Measurements from ENCODE around the gene PTPRU.
"Not testable (repeated sequence)": the region's sequence is repeated elsewhere in the genome, so short reads cannot be mapped to it uniquely, and the experiment has no call there.

PTPRU gene

DNA sequence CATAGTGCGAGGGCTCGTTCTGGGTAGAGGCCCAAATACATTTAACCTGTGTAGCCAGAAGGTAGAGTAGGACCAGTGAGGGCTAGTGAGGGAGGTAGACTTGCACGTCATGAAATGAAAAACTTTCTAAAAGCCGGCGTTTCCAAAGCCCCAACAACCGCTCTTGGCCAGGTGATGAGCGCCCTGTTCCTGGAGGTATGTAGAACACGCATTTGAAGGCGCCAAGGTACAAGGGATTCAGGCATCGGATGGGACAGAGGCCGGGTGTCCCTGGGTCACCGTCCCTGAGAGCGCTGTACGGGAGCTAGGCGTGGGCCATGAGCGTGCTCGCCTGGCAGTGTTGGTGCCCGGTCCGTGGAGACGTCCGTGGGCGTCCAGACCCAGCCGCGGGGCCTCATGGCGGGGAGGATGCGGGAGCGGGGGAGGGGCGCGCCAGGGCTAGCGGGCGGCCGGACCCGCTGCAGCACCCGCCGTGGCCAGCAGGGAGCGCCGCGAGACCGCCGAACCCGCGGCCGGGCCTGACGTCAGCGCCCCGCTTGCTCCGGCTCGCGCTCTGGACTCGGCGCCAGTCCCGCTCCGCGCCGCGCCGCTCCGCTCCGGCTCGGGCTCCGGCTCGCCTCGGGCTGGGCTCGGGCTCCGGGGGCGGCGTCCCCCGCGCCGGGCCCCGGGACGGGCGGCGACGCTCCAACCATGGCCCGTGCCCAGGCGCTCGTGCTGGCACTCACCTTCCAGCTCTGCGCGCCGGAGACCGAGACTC is at the start of gene PTPRU:
PTPRU (plus strand) TSS at position 568 of the 757 bp plus-strand sequence; CDS start at position 691, 123 bp downstream.
- peak; percentile 83 for DNase-seq

DNA sequence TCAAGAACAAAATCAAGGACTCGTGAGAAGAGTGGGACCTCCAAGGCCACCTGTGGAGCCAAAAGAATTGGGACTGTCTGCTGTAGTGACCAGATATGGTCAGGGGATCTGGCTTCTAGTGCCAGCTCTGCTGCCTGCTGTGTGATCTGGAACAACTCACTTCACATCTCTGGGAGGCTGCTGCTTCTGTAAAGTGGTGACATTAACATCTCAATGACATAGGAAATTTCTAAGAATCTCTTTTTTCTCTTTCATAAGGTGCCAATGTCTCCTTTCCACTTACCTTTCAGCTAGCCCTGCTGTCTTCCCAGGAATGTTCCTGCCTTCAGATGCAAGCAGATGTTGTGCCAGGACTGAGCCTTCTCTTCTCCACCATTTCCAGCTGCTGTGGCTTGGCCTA is 49.6 kb upstream of the PTPRU start:
- DNase-seq, result no peak

DNA sequence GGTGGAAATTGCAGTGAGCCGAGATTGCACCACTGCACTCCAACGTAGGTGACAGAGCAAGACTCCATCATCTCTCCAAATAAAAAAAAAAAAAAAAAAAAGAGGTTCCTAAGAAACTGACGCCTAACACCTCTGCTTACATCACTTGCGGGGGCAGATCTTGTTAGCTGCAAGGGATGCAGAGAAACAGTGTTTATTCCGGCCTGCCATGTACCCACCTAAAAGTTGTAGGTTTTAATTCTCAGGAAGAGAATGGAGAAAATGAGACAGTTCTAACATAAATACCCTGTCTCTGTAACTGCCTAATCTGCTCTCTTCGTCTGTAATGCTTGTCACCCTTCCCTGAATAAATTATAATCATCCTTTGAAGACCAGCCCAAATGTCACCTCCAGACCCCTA is 45.6 kb upstream of the PTPRU start:
- DNase-seq, result no peak

DNA sequence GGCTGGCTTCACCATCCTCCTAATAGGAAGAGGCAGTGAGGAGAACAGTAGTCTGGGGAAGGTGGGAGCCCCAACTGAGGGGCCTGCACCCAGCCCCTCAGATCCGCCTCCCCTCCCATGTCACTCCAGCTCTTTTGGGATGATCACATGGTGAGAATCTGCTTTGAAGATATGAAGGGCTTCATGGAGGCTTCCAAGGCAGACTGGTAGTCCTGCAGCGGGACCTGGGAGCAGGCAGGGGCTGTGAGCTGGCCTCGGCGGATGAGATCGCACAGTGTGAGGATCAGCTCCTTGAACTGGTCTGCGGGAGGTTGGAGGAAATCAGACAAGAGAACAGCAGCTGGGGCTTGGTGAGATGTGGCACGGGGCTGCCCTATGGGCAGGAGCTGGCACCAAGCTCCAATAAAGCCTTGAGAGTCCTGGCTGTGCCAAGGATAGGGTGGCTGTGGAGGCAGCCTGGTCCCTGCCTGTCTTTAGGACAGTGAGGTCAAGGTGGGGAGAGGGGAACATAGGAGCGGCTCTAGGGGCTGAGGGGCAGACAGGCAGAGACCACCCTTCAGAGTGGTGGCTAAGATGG is 42.4 kb upstream of the PTPRU start:
- DNase-seq, result no peak

DNA sequence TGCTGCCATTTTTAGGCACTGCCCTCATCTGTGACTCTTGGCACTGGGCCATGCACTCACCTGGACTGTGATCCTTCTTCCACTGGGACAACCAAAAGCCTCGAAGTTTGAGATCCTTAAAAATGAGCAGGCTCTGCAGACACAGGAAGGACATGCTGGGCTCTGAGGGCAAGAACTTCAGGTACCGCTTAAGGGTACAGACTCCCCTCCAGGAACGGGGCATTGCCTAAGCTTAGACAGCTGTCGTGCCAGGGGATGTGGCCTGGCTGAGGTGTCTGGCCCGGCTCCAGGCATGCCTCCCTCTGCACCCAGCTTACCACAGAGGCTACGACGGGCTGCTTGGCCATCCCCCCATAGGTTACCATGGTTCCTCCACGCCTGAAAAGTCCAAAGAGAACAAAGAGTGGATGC is 40.4 kb upstream of the PTPRU start:
- DNase-seq, result no peak

DNA sequence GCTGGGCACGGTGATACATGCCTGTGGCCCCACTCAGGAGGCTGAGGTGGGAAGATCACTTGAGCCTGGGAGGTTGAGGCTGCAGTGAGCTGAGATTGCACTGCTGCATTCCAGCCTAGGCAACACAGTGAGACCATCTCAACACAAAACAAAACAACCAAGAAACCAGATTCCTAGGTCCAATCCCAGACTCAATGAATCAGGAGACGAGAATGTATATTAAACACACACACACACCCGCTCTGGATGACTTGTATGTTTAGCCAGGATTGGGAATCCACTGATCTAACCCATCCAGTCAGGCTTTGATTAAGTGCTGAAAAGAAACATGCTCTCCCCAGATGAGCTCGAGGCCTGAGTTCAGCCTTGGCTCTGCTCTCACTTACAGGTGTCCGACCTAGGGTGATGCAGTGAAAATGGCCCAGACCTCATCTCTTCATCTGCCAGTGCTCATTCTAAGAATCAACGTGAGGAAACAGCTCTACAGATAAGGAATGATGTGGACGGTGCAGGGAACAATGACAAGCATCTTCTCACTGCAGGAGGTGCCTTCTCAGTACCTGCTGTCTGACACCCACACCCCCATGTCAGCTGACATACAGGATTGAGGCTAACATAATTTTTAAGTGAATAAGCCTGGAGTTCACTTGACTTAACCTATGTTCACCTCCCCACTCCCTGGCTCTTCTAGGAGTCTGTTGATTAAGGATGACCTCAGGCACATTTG is 39.3 kb upstream of the PTPRU start:
- DNase-seq, result no peak

DNA sequence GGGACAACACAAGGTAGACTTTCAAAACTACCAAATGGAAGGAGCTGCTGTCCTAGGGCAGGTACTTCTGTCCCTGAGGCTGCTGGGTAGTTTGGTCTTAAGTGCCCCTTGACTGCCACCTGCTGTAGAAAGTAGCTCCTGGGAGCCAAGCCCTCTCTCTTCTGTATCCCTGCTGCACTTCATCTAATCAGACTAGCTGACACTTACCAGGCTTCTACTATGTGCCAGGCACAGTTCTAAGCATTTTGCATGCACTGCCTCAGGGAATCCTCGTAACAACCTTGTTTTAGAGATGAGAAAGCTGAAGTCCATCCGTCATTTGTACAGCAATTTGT is 38.8 kb upstream of the PTPRU start:
- DNase-seq, result peak; percentile 7

DNA sequence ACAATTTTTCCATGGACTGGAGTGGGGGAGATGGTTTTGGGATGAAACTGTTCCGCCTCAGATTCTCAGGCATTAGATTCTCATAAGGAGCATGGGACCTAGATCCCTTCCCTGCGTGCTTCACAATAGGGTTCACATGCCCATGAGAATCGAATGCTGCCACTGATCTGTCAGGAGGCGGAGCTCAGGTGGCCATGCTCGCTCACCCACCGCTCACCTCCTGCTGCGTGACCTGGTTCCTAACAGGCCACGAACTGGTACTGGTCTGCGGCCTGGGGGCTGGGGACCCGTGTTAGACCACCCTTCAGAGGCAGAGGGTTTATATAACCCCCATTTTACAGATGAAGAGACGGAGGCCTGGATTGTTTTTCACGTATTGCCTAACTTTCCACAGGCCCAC is 38.3 kb upstream of the PTPRU start:
- no peak for DNase-seq

DNA sequence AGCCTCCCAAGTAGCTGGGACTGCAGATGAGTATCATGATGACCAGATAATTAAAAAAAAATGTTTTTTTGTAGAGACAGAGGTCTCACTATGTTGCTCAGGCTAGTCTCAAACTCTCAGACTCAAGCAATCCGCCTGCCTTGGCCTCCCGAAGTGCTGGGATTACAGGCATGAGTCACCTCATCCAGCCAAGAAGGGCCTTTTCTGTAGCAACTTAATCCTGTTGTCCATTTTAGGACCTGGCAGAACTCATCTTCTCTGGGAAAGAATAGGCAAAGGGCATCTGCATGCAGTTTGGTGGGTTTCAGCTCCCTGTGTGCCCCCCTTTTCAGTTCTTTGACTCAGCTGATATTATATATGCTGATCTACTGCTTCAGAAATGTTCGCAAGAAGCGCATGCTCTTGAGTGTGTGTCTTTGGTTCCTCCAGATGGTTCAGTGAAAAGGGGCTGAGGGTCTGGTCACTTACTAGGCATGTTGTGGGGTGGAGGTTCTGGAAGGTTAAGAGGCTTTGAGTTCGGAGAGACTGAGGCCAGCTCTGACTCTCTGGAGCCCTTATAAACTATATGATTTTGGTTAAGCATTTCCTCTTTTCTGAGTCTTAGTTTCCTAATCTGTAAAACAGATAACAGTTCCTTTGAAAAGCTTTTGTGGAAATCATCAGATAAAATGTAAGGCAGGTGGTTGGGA is 35.3 kb upstream of the PTPRU start:
- no peak for DNase-seq

DNA sequence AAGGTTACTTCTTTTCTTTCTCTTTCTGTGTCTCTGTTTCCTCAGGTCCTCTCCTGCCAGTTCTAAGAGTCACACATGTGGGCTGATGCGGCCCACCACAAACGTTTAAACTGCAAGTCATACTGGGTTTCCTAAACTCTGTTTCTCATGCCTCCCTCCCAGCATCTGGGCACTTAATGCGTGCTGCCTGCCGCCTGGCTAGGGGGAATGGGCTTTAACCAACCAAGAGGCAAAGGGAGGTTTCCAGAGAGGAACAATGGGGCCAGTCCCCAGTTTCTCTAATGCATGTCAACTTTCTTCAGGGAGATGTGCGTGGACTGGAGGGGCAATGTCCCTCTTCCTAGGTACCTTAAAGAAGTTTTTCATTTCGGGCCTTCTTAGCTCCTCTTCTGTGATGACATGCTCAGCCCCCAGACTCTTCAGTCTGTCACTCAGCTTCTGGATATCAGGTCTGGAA is 34.7 kb upstream of the PTPRU start:
- no peak for DNase-seq

DNA sequence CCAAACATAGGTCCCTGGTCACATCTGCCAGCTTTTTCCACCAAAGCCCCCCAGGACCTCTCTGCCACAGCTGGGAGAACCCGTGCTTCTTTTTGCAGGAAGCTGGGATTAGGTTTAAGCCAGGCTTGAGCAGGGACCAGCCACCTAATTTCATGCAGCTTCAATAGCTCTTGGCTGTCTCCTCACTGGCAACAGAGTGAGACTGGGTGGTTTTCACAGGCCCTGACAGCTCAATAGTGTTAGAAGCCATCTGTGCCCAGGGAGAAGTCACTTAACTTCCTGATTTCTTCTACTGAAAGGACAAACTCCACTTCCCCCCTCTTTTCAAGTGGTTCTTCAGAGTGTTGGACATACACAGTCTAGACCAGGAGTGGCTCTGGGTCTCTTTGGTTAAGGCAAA is 34.3 kb upstream of the PTPRU start:
- DNase-seq, result no peak

DNA sequence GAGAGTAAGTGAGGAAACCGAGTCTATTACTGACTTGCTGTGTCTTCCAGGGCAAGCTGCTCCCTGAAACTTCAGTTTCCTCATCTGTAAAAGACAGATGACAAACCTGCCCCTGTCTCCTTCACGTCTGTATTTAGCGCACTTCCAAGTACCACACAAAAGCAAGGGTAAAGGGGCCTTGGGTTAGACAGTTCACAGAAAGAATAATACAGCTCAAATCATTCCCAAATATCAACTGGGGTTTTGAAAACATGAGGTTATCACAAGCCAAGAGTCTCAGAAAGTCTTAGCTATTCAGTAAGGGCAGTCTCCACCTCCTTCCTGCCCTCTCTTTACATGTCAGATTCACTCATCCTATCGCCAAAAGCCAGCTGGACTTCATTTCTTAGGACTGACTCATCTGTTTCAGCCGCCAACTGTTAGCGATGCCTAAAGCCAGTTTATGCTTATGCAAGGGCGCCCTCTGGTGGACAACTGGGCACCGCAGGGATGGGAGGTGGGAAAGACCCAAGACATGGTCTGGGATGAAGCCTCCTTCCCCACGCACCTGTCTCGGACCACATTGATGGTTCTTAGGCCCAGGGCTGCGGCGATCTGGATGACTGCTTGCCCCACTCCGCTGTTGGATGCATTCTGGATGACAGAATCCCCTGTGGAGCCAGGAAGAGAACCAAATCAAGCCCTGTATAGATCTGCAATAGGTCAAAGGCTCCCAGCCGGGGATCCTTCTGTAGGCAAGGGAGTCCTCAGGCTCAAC is 33.6 kb upstream of the PTPRU start:
- peak; percentile 89 for DNase-seq

DNA sequence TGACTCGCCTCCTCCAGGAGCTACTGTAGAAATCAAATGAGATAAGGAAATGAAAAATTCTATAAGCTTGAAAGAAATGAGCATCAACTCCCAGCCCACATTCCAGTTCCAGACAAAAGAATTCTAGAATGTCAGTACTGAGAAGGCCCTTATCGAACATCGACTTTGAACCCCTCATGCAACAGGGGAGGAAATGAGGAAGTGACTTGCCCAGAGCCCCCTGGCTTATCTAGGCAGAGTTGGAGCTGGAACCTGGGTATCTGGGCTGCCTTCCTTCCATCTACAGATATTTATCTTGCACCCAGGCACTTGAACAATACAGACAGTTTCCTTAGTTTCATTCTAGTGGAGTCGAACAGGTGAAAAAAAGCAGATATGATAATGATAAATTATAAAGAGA is 27.9 kb upstream of the PTPRU start:
- no peak for DNase-seq

DNA sequence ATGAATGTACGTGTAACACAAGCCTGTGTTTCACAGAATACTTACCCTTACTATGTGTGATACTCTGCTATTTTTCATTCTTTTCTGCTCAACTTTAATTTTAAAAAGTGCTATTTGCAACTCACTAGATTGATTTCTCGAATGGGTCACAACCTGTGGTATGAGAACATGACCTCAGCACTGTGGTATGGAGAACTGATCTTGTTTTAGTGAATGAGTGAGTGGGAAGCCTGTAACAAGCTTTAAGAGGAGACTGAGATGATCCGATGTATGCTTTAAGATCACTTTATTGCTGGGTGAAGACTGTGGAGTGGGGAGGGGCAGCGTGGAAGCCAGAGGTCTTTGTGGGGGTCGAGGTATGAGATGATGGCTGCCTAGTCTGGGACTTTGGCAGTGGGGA is 27.1 kb upstream of the PTPRU start:
- DNase-seq, result no peak

DNA sequence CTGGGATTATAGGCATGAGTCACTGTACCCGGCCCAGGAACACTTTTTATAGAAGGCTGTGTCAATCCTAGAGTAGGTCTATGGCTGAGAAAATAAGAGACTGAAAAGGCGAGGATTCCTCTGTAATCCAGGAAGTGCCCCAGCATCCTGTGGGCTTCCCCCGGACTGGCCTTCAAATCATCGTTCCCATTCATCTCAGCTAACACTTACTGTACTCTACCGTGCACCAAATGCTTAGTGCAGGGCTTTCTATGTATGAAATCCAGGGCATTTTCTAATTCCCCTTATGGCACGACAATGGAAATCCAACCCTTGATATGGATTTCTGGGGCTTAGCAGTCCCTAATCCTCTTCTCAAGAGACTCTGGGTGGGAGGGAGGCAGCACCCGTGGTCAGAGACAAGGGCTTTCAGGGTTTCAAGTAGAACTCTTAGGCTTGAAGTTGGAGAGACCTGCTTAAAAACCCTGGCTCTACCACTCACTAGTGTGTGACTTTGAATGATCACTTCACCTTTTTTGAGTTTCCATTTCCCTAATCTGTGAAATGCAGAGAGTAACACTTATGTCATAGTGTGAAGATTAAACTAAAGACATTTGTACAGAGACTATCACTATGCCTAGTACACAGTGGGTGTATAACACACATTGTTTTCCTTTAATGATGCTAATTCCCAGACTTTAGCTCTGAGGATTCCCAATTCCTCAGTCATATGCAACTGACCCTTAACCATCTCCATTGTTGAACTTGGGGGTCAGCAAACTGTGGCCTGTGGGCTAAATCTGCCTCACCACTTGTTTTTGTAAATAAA is 25.8 kb upstream of the PTPRU start:
- no peak for DNase-seq

DNA sequence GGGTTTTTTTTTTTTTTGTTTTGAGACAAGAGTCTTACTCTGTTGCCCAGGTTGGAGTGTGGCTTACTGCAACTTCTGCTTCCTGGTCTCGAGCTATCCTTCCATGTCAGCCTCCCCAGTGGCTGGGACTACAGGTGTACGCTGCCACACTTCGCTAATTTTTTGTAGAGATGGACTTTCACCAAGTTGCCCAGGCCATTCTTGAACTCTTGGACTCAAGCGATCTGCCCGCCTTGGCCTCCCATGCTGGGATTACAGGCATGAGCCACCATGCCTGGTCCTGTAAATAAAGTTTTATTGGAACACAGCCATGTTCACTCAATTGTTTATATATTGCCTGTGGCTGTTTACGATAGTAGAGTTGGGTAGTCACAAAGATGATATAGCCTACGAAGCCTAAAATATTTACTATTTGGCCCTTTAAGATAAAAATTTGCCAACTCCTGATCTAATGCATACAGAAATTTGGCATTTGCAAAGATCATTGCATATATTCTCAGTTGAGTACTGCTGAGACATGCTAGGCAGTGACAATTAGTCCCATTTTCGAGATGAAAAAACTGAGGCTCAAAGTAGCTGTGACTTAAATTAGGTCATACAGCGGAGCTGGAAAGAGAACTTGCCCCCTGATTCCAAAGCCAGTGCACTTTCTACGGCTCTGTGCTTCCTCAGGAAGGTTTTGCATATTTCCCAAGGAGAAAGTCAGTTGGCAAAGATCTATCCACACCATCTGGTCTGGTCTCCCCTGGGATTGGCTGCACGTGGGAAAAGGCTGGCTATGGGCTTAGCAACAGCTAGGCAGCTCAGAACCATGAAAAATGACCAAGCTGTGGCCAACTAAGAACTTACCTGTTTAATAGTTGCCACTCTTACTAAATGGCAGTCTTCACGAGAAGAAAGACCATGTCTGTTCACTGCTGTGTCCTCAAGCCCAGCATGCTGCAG is 25.0 kb upstream of the PTPRU start:
- DNase-seq, result no peak

DNA sequence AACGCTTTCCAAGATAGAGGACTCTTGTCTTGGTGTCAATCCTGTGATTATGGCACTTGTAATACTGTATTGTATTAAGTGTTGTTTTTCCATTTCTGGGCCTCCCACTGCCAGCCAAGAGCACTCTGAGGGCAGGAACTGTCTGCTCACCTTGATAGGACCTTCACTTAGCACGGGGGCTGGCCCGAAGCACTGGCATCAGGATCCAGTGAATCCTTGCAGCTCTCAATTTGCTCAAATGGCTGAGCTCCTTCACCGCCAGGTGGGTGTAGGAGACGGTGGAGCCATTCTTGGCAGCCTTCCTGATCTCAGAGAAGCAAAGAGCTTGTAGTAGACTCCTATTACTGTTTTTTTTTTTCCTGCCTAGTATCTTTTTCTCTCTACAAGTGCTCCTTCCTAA is 23.3 kb upstream of the PTPRU start:
- DNase-seq, result no peak

DNA sequence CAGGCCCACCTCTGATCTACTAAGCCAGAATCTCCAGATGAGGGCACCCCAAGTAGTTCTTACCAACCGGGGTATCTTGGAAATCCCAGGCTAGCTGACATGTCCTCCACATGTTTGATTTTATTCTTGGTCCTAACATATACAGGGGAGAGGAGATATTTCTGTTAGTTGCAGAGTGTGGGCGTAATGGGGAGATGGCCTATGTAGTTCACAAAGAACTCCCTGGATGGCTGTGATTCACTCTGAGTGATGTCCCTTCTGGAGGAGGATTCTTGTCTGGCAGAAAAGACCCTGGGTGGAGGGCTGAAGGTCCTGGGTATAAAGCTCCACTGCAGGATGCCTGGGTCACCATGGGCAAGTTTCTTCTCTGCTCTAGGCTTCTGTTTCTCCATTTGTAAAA is 18.7 kb upstream of the PTPRU start:
- no peak for DNase-seq

DNA sequence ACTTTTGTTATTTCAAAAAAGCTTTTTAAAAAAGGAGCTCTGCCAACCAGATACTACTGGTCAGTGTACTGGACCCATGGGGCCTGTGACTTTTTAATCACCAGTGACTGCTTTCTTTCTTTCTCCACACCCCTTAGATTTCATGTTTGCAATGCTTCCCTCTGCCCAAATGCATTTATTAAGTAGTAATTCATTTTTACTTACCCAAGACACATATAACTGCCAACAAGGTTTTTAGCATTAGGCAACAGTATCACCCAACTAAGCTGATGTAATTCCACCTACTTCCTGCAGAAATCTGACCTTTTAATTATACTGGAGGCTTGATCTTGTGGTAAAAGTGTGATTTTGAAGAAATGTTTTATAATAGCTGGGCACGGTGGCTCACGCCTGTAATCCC is 18.1 kb upstream of the PTPRU start:
- no peak for DNase-seq

DNA sequence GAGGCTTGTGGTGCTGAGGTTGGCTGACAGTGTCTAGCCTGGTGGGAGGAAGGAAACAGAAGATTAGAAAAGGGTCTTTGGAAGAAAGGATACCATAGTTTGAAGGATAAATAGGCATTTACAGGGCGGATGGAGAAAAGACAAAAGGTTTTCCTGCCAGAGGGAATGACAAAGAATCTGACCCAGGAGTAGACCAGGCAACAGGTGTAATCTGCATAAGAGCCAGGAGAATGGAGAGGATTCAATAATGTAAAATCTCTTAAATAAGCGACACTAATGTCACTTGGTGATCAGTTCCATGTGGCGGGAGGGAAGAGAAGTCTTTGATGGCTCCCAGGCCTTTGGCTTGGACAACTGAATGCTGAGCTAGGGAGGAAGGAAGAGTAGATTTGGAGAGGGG is 15.0 kb upstream of the PTPRU start:
- DNase-seq, result no peak

DNA sequence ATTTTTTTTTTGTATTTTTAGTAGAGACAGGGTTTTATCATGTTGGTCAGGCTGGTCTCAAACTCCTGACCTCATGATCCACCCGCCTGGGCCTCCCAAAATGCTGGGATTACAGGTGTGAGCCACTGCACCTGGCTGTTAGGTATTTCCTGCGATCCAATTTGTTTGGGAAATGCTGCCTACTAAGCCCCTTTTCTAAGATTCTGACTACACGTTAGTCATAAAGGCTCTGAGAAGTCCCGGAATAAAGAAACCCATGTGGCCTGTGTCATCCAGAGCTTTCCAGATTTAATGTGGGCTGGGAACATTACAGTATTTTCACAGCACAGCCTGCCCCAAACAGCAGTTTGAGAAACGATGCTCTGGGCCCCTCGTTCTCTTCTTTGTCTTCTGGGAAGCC is 14.1 kb upstream of the PTPRU start:
- not testable (repeated sequence) for DNase-seq
